ENCODE data around the gene PGAM2.

The PGAM2 gene

DNA sequence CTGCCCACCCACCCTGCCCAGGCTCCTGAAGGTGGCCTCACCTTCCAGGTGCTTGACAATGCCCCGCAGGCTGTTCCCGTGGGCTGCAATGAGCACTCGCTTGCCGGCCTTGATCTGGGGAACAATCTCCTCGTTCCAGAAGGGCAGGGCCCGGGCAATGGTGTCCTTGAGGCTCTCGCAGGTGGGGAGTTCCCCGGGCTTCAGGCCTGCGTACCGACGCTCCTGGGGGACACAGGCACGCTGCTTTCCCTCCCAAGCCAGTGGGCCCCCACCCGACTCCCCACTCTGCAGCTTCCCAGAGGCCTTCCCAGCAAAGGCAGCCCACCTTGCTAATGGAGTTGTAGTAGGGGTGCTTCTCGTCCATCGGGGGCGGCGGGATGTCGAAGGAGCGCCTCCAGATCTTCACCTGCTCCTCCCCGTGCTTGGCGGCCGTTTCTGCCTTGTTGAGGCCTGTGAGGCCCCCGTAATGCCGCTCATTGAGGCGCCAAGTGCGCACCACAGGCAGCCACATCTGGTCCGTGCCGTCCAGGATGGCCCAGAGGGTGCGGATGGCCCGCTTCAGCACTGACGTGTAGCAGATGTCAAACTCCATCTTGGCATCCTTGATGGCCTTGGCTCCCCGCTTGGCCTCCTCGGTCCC is 456 bp downstream of the PGAM2 start:
- no peak for DNase-seq (ENCODE audit: low read depth in 1 of 2, low spot score in 1 of 2)
- in situ Hi-C loops (cut with HindIII; ENCODE audit: low pct_unique_long_range_greater_than_20kb, low sequenced_read_pairs), result no loop called here
- no peak for TF ChIP-seq JUND (IDR thresholded peaks at IDR 0.05; ENCODE audit: low read depth)

DNA sequence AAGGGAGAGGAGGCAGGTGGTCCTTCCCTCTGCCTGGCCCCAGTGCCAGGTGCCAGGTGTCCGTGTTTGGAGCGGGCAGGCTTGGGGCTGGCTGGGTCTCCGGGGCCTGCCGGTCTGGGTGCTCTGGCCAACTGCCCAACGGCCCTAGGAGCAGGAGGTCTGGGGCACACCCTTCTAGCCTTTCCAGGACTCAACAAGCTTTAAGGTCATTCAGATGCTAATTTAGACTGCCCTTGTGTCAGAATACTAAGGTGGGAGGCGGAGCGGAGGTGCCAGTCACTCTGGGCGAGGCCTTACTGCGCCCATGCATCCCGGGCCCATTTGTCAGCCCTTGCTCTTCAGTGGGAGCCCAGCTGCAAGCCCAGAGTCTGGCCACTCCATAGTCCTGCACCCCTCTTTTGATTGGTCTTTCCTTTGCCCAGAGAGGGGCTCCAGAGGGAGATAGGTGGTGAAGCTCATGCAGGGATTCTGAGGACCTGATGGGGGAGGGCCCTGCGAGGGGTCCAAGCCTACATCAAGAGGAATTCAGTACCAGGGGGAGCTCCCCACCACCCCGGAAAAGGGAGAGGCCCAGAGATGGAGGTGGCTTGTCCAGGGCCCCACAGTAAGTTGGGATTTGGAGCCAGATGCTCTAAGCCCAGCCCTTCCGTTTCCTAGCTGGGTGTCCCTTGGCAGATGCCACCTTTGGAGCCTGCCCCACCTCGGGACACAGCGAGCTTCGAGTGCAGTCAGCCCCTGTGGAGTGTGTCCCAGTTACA is 1.3 kb downstream of the PGAM2 start:
- in situ Hi-C loops (cut with HindIII; ENCODE audit: low pct_unique_long_range_greater_than_20kb, low sequenced_read_pairs), result no loop called here
- TF ChIP-seq JUND (IDR thresholded peaks at IDR 0.05; ENCODE audit: low read depth), result no peak
- DNase-seq (ENCODE audit: low read depth in 1 of 2, low spot score in 1 of 2), result no peak

DNA sequence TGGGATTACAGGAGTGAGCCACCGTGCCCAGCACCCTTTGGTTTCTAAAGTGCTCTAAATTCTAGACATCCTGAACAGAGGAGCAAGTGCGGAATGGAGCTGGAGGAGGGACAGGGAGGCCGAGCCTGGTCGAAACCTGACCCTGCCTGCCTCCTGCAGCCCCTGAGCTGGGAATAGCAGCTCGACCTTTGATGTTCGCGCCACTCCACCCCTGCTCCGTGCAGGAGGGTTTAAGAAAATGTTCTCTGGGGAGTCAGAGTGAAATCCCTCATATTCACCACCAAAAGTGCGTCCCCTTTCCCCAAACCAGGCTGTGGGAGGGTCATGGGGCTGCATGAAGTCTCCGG is 1.8 kb downstream of the PGAM2 start:
- TF ChIP-seq JUND (IDR thresholded peaks at IDR 0.05; ENCODE audit: low read depth), result no peak
- in situ Hi-C loops (cut with HindIII; ENCODE audit: low pct_unique_long_range_greater_than_20kb, low sequenced_read_pairs), result no loop called here
- no peak for DNase-seq (ENCODE audit: low read depth in 1 of 2, low spot score in 1 of 2)

DNA sequence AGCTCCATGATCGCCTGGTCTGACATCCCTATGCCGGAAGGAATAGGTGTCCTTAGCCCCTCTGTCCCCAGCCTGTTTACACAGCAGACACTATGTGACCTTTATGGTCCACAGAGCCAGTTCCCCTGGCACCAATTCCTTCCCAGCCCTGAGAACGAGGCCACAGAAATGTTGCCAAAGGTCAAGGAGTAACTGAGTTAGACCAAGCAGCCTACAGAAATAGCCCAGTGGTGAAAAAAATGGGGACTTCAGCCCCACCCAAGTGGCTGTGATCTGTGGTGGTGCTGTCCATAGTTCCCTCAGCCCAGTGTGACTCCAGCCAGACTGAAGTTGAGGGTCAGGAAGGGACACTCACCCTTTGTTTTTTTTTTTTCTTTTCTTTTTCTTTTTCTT is 2.5 kb downstream of the PGAM2 start:
- DNase-seq (ENCODE audit: low read depth in 1 of 2, low spot score in 1 of 2), result no peak
- TF ChIP-seq JUND (IDR thresholded peaks at IDR 0.05; ENCODE audit: low read depth), result no peak
- in situ Hi-C loops (cut with HindIII; ENCODE audit: low pct_unique_long_range_greater_than_20kb, low sequenced_read_pairs), result no loop called here

DNA sequence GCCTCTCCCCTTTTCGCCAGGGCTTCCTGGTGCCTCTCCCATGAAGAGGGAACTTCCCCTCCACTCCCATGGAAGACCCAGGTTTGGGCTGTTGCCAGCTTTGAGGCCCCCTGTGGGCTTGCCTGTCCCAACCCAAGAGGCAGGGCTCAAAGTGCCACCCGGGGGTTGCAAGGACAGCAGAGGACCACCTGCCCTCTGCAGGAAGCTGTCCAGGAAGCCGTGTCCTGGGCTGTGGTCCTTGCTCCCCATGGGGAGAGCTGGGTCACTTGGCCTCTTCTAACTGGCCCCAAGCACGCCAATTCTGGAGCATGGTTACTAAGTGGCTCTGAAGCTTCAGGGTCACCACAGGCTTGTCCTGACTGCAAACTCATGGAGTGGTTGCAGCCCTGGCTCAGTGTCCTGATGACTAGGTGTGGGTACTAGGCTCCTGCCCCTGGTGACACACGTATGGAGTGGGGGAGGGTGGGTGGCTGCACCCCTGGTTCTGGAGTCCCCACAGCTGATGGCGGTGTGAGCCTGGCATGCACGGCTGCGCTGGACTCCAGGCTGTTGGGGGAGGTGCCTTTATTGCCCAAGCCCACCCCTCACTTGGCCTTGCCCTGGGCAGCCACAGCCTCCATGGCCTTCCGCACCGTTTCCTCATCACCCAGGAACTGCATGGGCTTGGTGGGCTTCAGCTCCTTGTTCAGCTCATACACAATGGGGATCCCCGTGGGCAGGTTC is 3.0 kb downstream of the PGAM2 start:
- no peak for DNase-seq (ENCODE audit: low read depth in 1 of 2, low spot score in 1 of 2)
- in situ Hi-C loops (cut with HindIII; ENCODE audit: low pct_unique_long_range_greater_than_20kb, low sequenced_read_pairs), result no loop called here
- TF ChIP-seq JUND (IDR thresholded peaks at IDR 0.05; ENCODE audit: low read depth), result no peak

DNA sequence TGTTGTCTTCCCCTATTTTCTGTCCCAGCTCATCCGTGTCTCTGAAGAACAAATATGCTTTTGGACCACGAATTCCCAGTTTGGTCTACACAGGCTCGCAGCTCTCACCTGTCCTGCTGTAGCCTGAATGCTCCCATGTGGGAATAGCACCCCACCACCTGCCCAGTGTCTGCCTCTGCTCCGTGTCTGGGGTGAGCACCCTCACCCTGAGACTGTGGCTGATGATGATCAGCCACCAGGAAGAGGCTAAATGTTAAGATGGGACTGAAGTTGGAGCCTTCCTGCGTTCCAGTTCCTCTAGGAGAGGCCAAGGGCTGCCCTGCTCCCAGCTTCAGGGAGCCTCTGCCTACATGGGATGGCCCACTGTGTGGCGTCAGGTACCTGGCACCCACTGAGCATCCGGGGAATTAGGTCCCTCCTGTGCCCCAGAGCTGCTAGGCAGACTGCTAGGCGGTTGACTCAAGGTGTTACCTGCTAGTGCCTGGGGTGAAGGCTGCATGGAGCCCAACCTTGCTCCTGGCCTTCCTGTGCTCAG is 3.7 kb downstream of the PGAM2 start:
- in situ Hi-C loops (cut with HindIII; ENCODE audit: low pct_unique_long_range_greater_than_20kb, low sequenced_read_pairs), result no loop called here
- TF ChIP-seq JUND (IDR thresholded peaks at IDR 0.05; ENCODE audit: low read depth), result no peak

DNA sequence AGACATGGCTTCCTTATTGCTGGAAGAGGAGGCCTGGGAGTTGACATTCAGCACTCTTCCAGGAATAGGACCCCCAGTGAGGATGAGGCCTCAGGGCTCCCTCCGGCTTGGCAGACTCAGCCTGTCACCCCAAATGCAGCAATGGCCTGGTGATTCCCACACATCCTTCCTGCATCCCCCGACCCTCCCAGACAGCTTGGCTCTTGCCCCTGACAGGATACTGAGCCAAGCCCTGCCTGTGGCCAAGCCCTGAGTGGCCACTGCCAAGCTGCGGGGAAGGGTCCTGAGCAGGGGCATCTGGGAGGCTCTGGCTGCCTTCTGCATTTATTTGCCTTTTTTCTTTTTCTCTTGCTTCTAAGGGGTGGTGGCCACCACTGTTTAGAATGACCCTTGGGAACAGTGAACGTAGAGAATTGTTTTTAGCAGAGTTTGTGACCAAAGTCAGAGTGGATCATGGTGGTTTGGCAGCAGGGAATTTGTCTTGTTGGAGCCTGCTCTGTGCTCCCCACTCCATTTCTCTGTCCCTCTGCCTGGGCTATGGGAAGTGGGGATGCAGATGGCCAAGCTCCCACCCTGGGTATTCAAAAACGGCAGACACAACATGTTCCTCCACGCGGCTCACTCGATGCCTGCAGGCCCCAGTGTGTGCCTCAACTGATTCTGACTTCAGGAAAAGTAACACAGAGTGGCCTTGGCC is 4.3 kb downstream of the PGAM2 start:
- DNase-seq (ENCODE audit: low read depth in 1 of 2, low spot score in 1 of 2), result no peak
- in situ Hi-C loops (cut with HindIII; ENCODE audit: low pct_unique_long_range_greater_than_20kb, low sequenced_read_pairs), result no loop called here
- no peak for TF ChIP-seq JUND (IDR thresholded peaks at IDR 0.05; ENCODE audit: low read depth)

More for the DNA sequence above, 3.7 kb downstream of the PGAM2 start:
- DNase-seq (ENCODE audit: low read depth in 1 of 2, low spot score in 1 of 2), result no peak

DNA sequence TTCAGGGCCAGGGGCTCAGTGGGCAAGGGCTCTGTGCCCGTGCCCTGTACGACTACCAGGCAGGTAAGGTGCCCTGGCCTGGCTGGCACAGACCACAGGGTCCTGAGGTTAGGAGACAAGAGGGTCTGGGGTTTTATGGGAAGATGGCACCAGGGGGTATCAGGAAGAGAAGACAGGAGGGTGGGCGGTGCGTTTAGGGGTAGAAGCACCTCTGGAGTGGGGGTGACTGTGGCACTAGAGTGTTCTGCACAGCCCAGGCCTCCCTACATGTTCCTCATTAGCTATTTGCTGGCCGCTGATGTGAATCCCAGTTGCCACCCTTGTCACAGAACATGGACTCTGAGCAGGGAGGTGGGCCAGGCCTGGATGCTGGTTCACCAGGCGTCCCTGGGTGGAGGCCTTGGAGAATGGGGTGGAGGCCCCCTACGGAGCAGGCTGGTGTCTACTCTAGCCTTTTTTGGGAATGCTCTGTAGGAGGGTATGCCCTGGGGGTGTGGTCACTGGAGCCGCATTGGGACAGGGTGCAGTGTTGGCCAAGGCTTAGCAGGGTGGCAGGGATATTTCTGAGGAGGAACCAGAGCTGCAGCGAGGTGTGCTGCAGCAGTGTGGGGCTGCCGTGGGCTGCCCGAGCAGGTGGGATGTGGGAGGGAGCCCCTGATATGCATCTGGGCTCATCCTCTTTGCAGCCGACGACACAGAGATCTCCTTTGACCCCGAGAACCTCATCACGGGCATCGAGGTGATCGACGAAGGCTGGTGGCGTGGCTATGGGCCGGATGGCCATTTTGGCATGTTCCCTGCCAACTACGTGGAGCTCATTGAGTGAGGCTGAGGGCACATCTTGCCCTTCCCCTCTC is 5.0 kb downstream of the PGAM2 start:
- in situ Hi-C loops (cut with HindIII; ENCODE audit: low pct_unique_long_range_greater_than_20kb, low sequenced_read_pairs), result no loop called here
- no peak for TF ChIP-seq JUND (IDR thresholded peaks at IDR 0.05; ENCODE audit: low read depth)
- DNase-seq (ENCODE audit: low read depth in 1 of 2, low spot score in 1 of 2), result no peak

DNA sequence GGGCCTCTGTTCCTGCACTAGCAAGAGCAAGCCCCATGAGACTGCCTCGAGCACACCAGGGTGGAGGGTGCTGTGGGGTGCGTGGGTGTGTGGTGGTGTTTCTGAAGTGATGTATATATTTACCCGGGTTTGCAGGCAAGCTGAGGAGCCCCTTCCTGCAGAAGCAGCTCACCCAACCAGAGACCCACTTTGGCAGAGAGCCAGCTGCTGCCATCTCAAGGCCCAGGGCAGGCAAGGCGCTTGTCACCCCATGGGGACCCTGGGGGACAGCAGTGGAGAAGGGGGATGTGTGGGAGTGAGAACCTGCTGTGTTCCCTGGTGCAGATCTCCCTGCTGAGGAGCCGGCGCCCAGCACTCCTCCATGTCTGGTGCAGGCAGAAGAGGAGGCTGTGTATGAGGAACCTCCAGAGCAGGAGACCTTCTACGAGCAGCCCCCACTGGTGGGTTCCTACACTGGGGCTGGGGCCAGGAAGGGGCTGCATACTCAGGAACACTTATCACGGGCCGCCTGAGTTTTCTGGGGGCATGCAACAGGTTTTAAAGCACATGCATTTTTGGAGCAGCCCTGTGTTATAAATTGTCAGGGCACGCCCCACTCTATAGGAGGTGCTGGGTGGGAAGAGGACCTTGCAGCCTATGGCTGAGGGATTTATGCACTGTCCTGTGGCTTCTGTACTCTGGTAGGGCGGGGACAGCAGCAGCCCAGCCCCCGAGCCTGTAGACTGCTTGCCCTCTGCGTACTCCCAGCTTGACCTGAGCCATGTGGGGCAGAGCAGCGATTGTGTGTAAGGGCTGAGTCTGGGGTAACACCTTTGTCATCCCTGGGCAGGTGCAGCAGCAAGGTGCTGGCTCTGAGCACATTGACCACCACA is 5.9 kb downstream of the PGAM2 start:
- in situ Hi-C loops (cut with HindIII; ENCODE audit: low pct_unique_long_range_greater_than_20kb, low sequenced_read_pairs), result no loop called here
- TF ChIP-seq JUND (IDR thresholded peaks at IDR 0.05; ENCODE audit: low read depth), result no peak
- DNase-seq (ENCODE audit: low read depth in 1 of 2, low spot score in 1 of 2), result no peak

DNA sequence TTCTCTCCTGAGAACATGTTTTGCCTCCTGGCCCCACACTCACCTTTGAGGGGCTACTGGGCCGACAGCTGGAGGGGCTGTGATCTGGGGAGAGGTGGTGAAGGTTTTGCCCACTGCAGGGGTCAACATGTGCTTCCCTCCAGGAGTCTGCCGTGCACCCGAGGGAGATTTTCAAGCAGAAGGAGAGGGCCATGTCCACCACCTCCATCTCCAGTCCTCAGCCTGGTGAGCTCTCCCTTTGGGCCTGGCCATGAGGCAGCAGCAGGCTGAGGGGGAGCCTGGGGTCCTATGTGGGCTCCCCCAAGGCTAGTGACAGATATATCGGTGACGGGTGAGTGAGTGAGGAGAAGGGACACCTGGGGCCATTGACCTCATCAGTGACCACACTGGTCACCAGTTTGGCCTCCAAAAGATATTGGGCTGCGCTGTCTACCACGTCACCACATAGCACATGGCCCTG is 6.6 kb downstream of the PGAM2 start:
- no peak for TF ChIP-seq JUND (IDR thresholded peaks at IDR 0.05; ENCODE audit: low read depth)
- no peak for DNase-seq (ENCODE audit: low read depth in 1 of 2, low spot score in 1 of 2)
- in situ Hi-C loops (cut with HindIII; ENCODE audit: low pct_unique_long_range_greater_than_20kb, low sequenced_read_pairs), result no loop called here

Data from T47D (cell line).